Measurements from ENCODE around the gene MTO1.

MTO1 gene

GRCh38 chr6:73521351-73521985 is 59.9 kb downstream of the MTO1 start:
- no peak for TF ChIP-seq CTCF (IDR thresholded peaks at IDR 0.05; ENCODE audit: low read depth, low read length)
- peak overlapping the region; percentile 76 for H3K4me3 ChIP-seq (ENCODE audit: low read depth, low read length)

GRCh38 chr6:73523434-73524123 is 62.0 kb downstream of the MTO1 start:
- peak overlapping the region; percentile 52 for H3K4me3 ChIP-seq (ENCODE audit: low read depth, low read length)
- TF ChIP-seq CTCF (IDR thresholded peaks at IDR 0.05; ENCODE audit: low read depth, low read length): no peak

GRCh38 chr6:73525546-73526330 is 64.2 kb downstream of the MTO1 start:
- TF ChIP-seq CTCF (IDR thresholded peaks at IDR 0.05; ENCODE audit: low read depth, low read length): no peak
- H3K4me3 ChIP-seq (ENCODE audit: low read depth, low read length): no peak overlapping the region

GRCh38 chr6:73528897-73529296 is 67.4 kb downstream of the MTO1 start:
- H3K4me3 ChIP-seq (ENCODE audit: low read depth, low read length): no peak overlapping the region
- TF ChIP-seq CTCF (IDR thresholded peaks at IDR 0.05; ENCODE audit: low read depth, low read length): no peak

- TF ChIP-seq CTCF (IDR thresholded peaks at IDR 0.05; ENCODE audit: low read depth, low read length): no peak
- no peak overlapping the region for H3K4me3 ChIP-seq (ENCODE audit: low read depth, low read length)
Measured at GRCh38 chr6:73532293-73532692, 70.8 kb downstream of the MTO1 start.

GRCh38 chr6:73534628-73535027 is 73.1 kb downstream of the MTO1 start:
- no peak overlapping the region for H3K4me3 ChIP-seq (ENCODE audit: low read depth, low read length)
- no peak for TF ChIP-seq CTCF (IDR thresholded peaks at IDR 0.05; ENCODE audit: low read depth, low read length)

- H3K4me3 ChIP-seq (ENCODE audit: low read depth, low read length): no peak overlapping the region
- no peak for TF ChIP-seq CTCF (IDR thresholded peaks at IDR 0.05; ENCODE audit: low read depth, low read length)
Measured at GRCh38 chr6:73537677-73538076, 76.1 kb downstream of the MTO1 start.

Data from WI38 (cell line).